Duodenal mucosa (tissue), 2 donors: ENCODE results near the gene OLIG2.

Experiments used
- H3K27ac ChIP-seq: one replicate; pipeline ENCODE4 v1.7.0; 2013; ENCODE audit warnings: low read depth, low read length
- H3K27me3 ChIP-seq, 2 donors: one replicate each; pipeline ENCODE4 v1.7.0; 2013; ENCODE audit warnings: low read length in 2 of 2, control low read depth in 1 of 2; ENCODE audit not compliant: insufficient read depth in 2 of 2, control insufficient read depth in 1 of 2
- H3K36me3 ChIP-seq, 2 donors: one replicate each; pipeline ENCODE4 v1.7.0; 2013; ENCODE audit warnings: low read length in 2 of 2, control low read depth in 1 of 2; ENCODE audit not compliant: insufficient read depth in 2 of 2, control insufficient read depth in 1 of 2
- H3K4me1 ChIP-seq, 2 donors: one replicate each; pipeline ENCODE4 v1.7.0; 2013; ENCODE audit warnings: low read length in 2 of 2, control low read depth in 1 of 2; ENCODE audit not compliant: insufficient read depth in 2 of 2, control insufficient read depth in 1 of 2
- H3K4me3 ChIP-seq, 2 donors: one replicate each; pipeline ENCODE4 v1.7.0; 2013; ENCODE audit warnings: low read length in 2 of 2, low read depth in 1 of 2
- H3K9ac ChIP-seq, 2 donors: one replicate each; pipeline ENCODE4 v1.7.0; 2013; ENCODE audit warnings: low read length in 2 of 2, low read depth in 1 of 2
- H3K9me3 ChIP-seq, 2 donors: one replicate each; pipeline ENCODE4 v1.7.0; 2013; ENCODE audit warnings: low read length in 2 of 2, control low read depth in 1 of 2; ENCODE audit not compliant: control insufficient read depth in 1 of 2

The OLIG2 gene

GRCh38 chr21:33070998-33071769, 45.4 kb downstream of the OLIG2 start:
- Histone ChIP-seq H3K27ac (no peak overlapping the region), H3K9me3 (peaks cover 0 to 1% of the 10 kb centered on the region in 2 donors), H3K36me3 (no peaks in the 10 kb centered on the region), H3K27me3 (peaks cover 76 to 78% of the 10 kb centered on the region in 2 donors), H3K4me3 (peak overlapping the region; percentile 62 to 75), H3K9ac (no peak overlapping the region), H3K4me1 (peaks cover 0 to 19% of the 10 kb centered on the region in 2 donors)

DNA sequence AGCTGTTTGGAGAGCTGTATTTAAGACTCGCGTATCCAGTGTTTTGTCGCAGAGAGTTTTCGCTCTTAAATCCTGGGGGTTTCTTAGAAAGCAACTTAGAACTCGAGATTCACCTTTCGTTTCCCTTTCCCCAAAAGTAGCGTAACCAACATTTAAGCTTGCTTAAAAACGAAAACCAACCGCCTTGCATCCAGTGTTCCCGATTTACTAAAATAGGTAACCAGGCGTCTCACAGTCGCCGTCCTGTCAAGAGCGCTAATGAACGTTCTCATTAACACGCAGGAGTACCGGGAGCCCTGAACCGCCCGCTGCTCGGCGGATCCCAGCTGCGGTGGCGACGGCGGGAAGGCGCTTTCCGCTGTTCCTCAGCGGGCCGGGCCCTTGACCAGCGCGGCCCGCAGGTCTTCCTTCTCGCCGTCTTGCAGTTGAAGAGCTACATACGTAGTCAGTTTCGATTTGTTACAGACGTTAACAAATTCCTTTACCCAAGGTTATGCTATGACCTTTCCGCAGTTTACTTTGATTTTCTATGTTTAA, 46.1 kb downstream of the OLIG2 start:
- Histone ChIP-seq H3K36me3 (no peaks in the 10 kb centered on the region), H3K27me3 (peaks cover 73 to 74% of the 10 kb centered on the region in 2 donors), H3K4me1 (peaks cover 0 to 19% of the 10 kb centered on the region in 2 donors), H3K9ac (no peak overlapping the region), H3K4me3 (peak overlapping the region; percentile 62 to 75), H3K9me3 (peaks cover 0 to 1% of the 10 kb centered on the region in 2 donors), H3K27ac (no peak overlapping the region)

GRCh38 chr21:33073636-33074035, 47.9 kb downstream of the OLIG2 start:
- H3K9ac ChIP-seq = no peak overlapping the region
- peaks cover 58 to 70% of the 10 kb centered on the region in 2 donors for H3K27me3 ChIP-seq
- H3K9me3 ChIP-seq = peaks cover 0 to 1% of the 10 kb centered on the region in 2 donors
- H3K27ac ChIP-seq = no peak overlapping the region
- peaks cover 0 to 19% of the 10 kb centered on the region in 2 donors for H3K4me1 ChIP-seq
- H3K4me3 ChIP-seq = no peak overlapping the region
- no peaks in the 10 kb centered on the region for H3K36me3 ChIP-seq

DNA sequence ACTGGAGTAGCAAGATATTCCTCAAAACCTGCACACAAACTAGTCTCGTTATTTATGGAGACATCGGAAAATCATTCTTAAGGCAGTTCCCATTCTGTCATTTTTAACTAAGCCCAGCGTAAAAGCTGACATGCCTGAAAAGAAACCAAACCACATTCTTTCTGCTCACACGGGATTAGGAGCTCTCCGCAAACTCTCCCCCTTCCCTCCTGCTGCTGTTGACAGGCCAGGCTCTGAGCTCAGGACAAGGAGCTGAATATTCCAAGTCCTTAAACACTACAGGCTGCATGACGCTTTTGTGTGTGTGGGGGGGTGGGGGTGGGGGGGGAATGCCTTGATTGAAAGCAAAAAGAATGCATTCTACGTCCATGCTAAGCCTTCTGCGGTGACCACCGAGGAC, 49.4 kb downstream of the OLIG2 start:
- Histone ChIP-seq H3K4me1 (peaks cover 0 to 15% of the 10 kb centered on the region in 2 donors), H3K9ac (no peak overlapping the region), H3K27ac (no peak overlapping the region), H3K27me3 (peaks cover 47 to 59% of the 10 kb centered on the region in 2 donors), H3K36me3 (no peaks in the 10 kb centered on the region), H3K9me3 (no peaks in the 10 kb centered on the region), H3K4me3 (no peak overlapping the region)

- Histone ChIP-seq H3K27ac (no peak overlapping the region), H3K9me3 (no peaks in the 10 kb centered on the region), H3K9ac (no peak overlapping the region), H3K36me3 (no peaks in the 10 kb centered on the region), H3K4me1 (peaks cover 0 to 13% of the 10 kb centered on the region in 2 donors), H3K27me3 (peaks cover 47 to 59% of the 10 kb centered on the region in 2 donors), H3K4me3 (no peak overlapping the region)
Measured at GRCh38 chr21:33075596-33076195, 50.0 kb downstream of the OLIG2 start.

GRCh38 chr21:33076600-33077329, 51.0 kb downstream of the OLIG2 start:
- Histone ChIP-seq H3K27me3 (peaks cover 39 to 48% of the 10 kb centered on the region in 2 donors), H3K9ac (no peak overlapping the region), H3K9me3 (no peaks in the 10 kb centered on the region), H3K4me1 (peaks cover 0 to 4% of the 10 kb centered on the region in 2 donors), H3K27ac (no peak overlapping the region), H3K4me3 (no peak overlapping the region), H3K36me3 (no peaks in the 10 kb centered on the region)
